Testis (tissue), 3 donors: ENCODE measurements around the gene SYNGR1. TPM values are rescaled to one million over a fixed set of nuclear protein-coding genes. Genes with fewer than 3 reads are reported as not detected.

ENCODE experiments used
- DNase-seq: peaks from one replicate; pipeline ENCODE4 v3.0.0-alpha.2; 2019
- H3K27ac ChIP-seq, 2 donors: fragments of 200-600 bp; sonication (generic); one replicate each; pipeline ENCODE4 v1.5.1; 2019
- H3K27me3 ChIP-seq: fragments of 200-600 bp; sonication (generic); one replicate; pipeline ENCODE4 v1.5.1; 2019
- H3K36me3 ChIP-seq: fragments of 200-600 bp; sonication (generic); one replicate; pipeline ENCODE4 v1.5.1; 2017; ENCODE audit warnings: low read depth; ENCODE audit errors: missing control alignments
- H3K4me1 ChIP-seq: fragments of 200-600 bp; sonication (generic); one replicate; pipeline ENCODE4 v1.5.1; 2019
- H3K4me3 ChIP-seq, 2 donors: fragments of 200-600 bp; sonication (generic); one replicate each; pipeline ENCODE4 v1.5.1; 2017 to 2019
- H3K9me3 ChIP-seq: fragments of 200-600 bp; sonication (generic); one replicate; pipeline ENCODE4 v1.5.1; 2017
- POLR2A ChIP-seq: fragments of 450-650 bp; IDR thresholded peaks from one replicate; pipeline ENCODE4 v1.6.1; 2017; ENCODE audit warnings: antibody characterized with exemption, mild to moderate bottlenecking, moderate library complexity
- WGBS, 2 donors: methylation state at CpG; one replicate each; pipeline ENCODE4 v1.1.5; 2018; 5-methylcytosine and 5-hydroxymethylcytosine counted together
- intact Hi-C: fragments of 100-400 bp; cut with DNase I; formaldehyde crosslinking; loops from one replicate; pipeline ENCODE4 v1.15.1; 2023; ENCODE audit warnings: low total_unique reads
- polyA plus RNA-seq: library from polyadenylated mRNA; stranded (reverse); fragments of 350-450 nt; fragmentation: Illumina TruSeq; extraction: RNeasy Lipid Tissue Mini Kit (QIAGEN cat#74804); gene quantifications from one replicate; pipeline ENCODE4 v1.2.3, GENCODE V29; 2014; ENCODE audit warnings: low read depth, low replicate concordance; ENCODE audit not compliant: insufficient read depth
- total RNA-seq, 2 donors: library from RNA; depleted of rRNA; stranded (reverse); fragments of >200 nt; gene quantifications; one replicate each; pipeline ENCODE4 v1.2.3, GENCODE V29; 2016
- TF ChIP-seq, protein P1 (sequence below), 3 experiments: fragments of 450-650 bp in 2 of 3; fragments of 200-600 bp in 1 of 3; sonication (generic) in 1 of 3; IDR thresholded peaks; one replicate each; pipeline ENCODE4 v1.5.1; 2016 to 2019; ENCODE audit warnings: antibody characterized with exemption in 3 of 3, mild to moderate bottlenecking in 2 of 3, moderate library complexity in 1 of 3

Gene SYNGR1
- total and polyA plus RNA-seq, 3 donors from 2014 or later, result 20.4 to 46.8 (median 32.5) TPM

DNA sequence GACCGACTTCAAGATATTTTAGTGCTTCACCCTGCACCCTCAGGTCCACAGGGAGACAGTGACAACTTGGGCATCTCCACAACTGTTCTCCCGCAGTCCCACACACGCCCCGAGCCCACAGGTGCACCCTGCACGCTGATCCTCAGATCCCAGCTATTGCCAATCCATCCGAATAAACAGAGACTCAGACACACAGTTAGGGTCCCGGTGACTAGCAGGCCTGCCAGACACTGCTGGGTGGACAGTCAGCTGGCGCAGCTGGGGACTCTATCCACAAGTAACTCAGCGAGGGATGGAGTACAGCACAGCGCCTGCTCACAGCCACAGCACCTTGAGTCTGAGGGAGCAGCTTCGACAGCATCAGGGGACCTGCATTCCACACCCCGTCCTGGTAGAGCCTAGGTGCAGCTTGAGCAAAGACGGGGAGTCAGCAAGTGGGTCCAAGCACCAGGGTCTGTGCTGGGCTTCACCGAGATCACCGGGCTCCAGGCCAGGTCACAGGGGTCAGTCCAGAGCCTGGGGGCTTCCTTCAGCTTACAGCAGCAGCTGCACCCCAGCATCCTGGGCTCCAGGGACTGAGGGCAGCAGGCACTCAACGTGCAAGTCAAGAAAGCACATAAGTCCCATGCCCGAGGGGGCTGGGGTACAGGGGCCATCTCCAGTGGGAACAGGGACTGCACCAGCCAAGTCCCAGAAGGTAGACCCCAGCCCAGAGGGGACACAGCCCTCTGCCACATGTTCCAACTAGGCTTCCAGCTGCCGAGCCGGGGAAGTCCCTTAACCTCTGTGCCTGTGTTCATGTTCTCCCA lies 38.0 kb upstream of the SYNGR1 start:
- Histone ChIP-seq H3K4me1 (peaks cover 38% of the 10 kb centered on the region), H3K27ac (no peak overlapping the region), H3K27me3 (no peaks in the 10 kb centered on the region), H3K36me3 (no peaks in the 10 kb centered on the region), H3K9me3 (no peaks in the 10 kb centered on the region), H3K4me3 (no peak overlapping the region)
- intact Hi-C loops, result loop anchor here (5.0 to 10.0 kb wide), 2 partner anchors 139 to 213 kb away; partner anchors contain the start of gene ATF4
- no peak for DNase-seq
- no peak for TF ChIP-seq POLR2A
- TF ChIP-seq, protein P1, sequence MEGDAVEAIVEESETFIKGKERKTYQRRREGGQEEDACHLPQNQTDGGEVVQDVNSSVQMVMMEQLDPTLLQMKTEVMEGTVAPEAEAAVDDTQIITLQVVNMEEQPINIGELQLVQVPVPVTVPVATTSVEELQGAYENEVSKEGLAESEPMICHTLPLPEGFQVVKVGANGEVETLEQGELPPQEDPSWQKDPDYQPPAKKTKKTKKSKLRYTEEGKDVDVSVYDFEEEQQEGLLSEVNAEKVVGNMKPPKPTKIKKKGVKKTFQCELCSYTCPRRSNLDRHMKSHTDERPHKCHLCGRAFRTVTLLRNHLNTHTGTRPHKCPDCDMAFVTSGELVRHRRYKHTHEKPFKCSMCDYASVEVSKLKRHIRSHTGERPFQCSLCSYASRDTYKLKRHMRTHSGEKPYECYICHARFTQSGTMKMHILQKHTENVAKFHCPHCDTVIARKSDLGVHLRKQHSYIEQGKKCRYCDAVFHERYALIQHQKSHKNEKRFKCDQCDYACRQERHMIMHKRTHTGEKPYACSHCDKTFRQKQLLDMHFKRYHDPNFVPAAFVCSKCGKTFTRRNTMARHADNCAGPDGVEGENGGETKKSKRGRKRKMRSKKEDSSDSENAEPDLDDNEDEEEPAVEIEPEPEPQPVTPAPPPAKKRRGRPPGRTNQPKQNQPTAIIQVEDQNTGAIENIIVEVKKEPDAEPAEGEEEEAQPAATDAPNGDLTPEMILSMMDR (IDR thresholded peaks at IDR 0.05), result no peak
- 84 to 86% methylated on average over 8 to 19 of the region's 19 CpGs for WGBS, 2 donors

GRCh38 chr22:39312410-39312809 lies 37.4 kb upstream of the SYNGR1 start:
- WGBS, 2 donors, result 41 to 54% methylated on average over 5 of the region's 5 CpGs
- peaks cover 44% of the 10 kb centered on the region for H3K4me1 ChIP-seq
- no peak for DNase-seq
- H3K36me3 ChIP-seq, result no peaks in the 10 kb centered on the region
- no peak for TF ChIP-seq POLR2A
- TF ChIP-seq, protein P1 (IDR thresholded peaks at IDR 0.05), result no peak
- H3K27ac ChIP-seq, result no peak overlapping the region
- no peaks in the 10 kb centered on the region for H3K9me3 ChIP-seq
- H3K27me3 ChIP-seq, result no peaks in the 10 kb centered on the region
- H3K4me3 ChIP-seq, result no peak overlapping the region
- intact Hi-C loops, result loop anchor here (5.0 to 10.0 kb wide), 2 partner anchors 140 to 212 kb away; partner anchors contain the start of gene ATF4

- DNase-seq, result no peak
- Histone ChIP-seq H3K4me3 (no peak overlapping the region), H3K27ac (peak overlapping the region in 1 of 2 donors; percentile 44), H3K27me3 (no peaks in the 10 kb centered on the region), H3K4me1 (peaks cover 51% of the 10 kb centered on the region), H3K9me3 (no peaks in the 10 kb centered on the region), H3K36me3 (no peaks in the 10 kb centered on the region)
- 59 to 70% methylated on average over 9 to 19 of the region's 20 CpGs for WGBS, 2 donors
- intact Hi-C loops, result loop anchor here (5.0 to 10.0 kb wide), 2 partner anchors 141 to 211 kb away; partner anchors contain the start of gene ATF4
- TF ChIP-seq, protein P1 (IDR thresholded peaks at IDR 0.05), result no peak
- no peak for TF ChIP-seq POLR2A
These were observed 36.4 kb upstream of the SYNGR1 start for GRCh38 chr22:39313258-39314001.

GRCh38 chr22:39314251-39314971 lies 35.4 kb upstream of the SYNGR1 start:
- no peaks in the 10 kb centered on the region for H3K36me3 ChIP-seq
- H3K4me1 ChIP-seq, result peaks cover 50% of the 10 kb centered on the region
- 40 to 66% methylated on average over 5 to 14 of the region's 14 CpGs for WGBS, 2 donors
- H3K9me3 ChIP-seq, result no peaks in the 10 kb centered on the region
- intact Hi-C loops, result loop anchor here (5.0 to 10.0 kb wide), 2 partner anchors 142 to 210 kb away; partner anchors contain the start of gene ATF4
- H3K27me3 ChIP-seq, result no peaks in the 10 kb centered on the region
- H3K4me3 ChIP-seq, result no peak overlapping the region
- peak overlapping the region in 1 of 2 donors; percentile 47 for H3K27ac ChIP-seq
- no peak for TF ChIP-seq POLR2A
- TF ChIP-seq, protein P1 (IDR thresholded peaks at IDR 0.05), result peak; percentile 16 to 58 (median 33)
- peak; percentile 73 for DNase-seq
